Measurements from ENCODE around the gene SOWAHA. TPM values are rescaled to one million over a fixed set of nuclear protein-coding genes. Genes with fewer than 3 reads are reported as not detected.

The SOWAHA gene
- total and polyA plus RNA-seq, 2 of the 4 experiments (the other 2 are of a cell fraction), result 0.03 TPM; not detected in 1

DNA sequence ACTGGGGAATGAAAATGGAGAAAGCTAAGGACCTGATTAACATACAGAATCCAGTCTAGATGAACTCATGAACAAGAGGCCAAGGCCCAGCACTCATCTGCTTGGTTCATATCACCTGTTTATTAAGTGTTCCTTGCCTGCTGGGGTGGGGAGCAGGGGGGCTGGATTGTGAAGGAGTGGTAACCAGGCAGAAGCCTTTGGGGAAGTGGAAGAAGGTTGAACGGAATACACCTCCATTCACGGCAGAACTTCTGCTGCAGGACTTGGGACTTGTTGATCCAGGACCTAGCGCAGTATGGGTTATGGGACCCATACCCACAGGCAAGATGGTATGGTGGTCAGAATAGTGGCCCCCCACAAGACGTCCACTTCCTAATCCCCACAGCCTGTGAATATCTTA is 27.2 kb upstream of the SOWAHA start:
- no CpG with 5 or more reads among the region's 4 CpGs for WGBS, 2 experiments (ENCODE audit: extremely low coverage in 2 of 2, insufficient read length in 1 of 2)
- H2BK15ac ChIP-seq (ENCODE audit: low read depth, low read length), result no peak overlapping the region
- peaks cover 13% of the 10 kb centered on the region for H3K4me1 ChIP-seq (ENCODE audit: control insufficient read depth, insufficient read depth, low read length)
- no peak overlapping the region for H4K8ac ChIP-seq (ENCODE audit: low read depth in 2 of 2, low read length in 2 of 2)
- DNase-seq (no peak), ATAC-seq (ENCODE audit: low read depth) (no peak)
- in situ Hi-C loops (cut with MboI; ENCODE audit: low sequenced_read_pairs) (no loop called here), intact Hi-C loops (cut with micrococcal nuclease) (no loop called here), dilution Hi-C loops (cut with HindIII; ENCODE audit: low sequenced_read_pairs, unreplicated experiment) (no loop called here)
- H3K18ac ChIP-seq (ENCODE audit: low read depth, low read length), result no peak overlapping the region
- no peak overlapping the region for H3K56ac ChIP-seq (ENCODE audit: extremely low read depth, insufficient read depth, low read length)
- H2BK20ac ChIP-seq (ENCODE audit: low read depth, low read length), result no peak overlapping the region
- ChIA-PET POLR2A (ENCODE audit: unreplicated experiment) (no interaction called here), CTCF (no interaction called here)
- H3K4me2 ChIP-seq (ENCODE audit: low read depth, low read length), result no peak overlapping the region
- H3K9ac ChIP-seq (ENCODE audit: low read depth, low read length), result no peak overlapping the region
- no peaks in the 10 kb centered on the region for H3K36me3 ChIP-seq (ENCODE audit: control insufficient read depth, insufficient read depth, low read length)
- H3K4ac ChIP-seq (ENCODE audit: low read depth, low read length), result no peak overlapping the region
- H2BK5ac ChIP-seq (ENCODE audit: low read depth, low read length, poor library complexity, severe bottlenecking), result no peak overlapping the region
- no peak overlapping the region for H3K27ac ChIP-seq (ENCODE audit: insufficient read depth, low read length)
- no peak overlapping the region for H3K23ac ChIP-seq (ENCODE audit: low read depth, low read length)
- no peak overlapping the region for H2BK120ac ChIP-seq (ENCODE audit: low read depth, low read length)
- no peak overlapping the region for H2AK9ac ChIP-seq (replicated peaks; ENCODE audit: low read depth, low read length, poor library complexity)
- no peaks in the 10 kb centered on the region for H3K79me1 ChIP-seq (ENCODE audit: low read depth in 1 of 2, low read length in 2 of 2)
- H3K14ac ChIP-seq (replicated peaks; ENCODE audit: low read depth, low read length), result no peak overlapping the region
- no peaks in the 10 kb centered on the region for H3K27me3 ChIP-seq (ENCODE audit: control insufficient read depth, insufficient read depth, low read length)
- no peak overlapping the region; the same call in 1 of the 2 replicates for H2AK5ac ChIP-seq (ENCODE audit: low read depth, low read length)
- H4K91ac ChIP-seq (ENCODE audit: insufficient read depth, low read depth, low read length), result no peak overlapping the region
- H4K20me1 ChIP-seq (ENCODE audit: insufficient read depth, low read length), result no peaks in the 10 kb centered on the region
- H2AFZ ChIP-seq (replicated peaks; ENCODE audit: low read length, poor library complexity), result no peak overlapping the region
- TF ChIP-seq MAZ (IDR thresholded peaks at IDR 0.05; ENCODE audit: borderline replicate concordance, low read depth, low read length), result no peak
- TF ChIP-seq, protein P1, sequence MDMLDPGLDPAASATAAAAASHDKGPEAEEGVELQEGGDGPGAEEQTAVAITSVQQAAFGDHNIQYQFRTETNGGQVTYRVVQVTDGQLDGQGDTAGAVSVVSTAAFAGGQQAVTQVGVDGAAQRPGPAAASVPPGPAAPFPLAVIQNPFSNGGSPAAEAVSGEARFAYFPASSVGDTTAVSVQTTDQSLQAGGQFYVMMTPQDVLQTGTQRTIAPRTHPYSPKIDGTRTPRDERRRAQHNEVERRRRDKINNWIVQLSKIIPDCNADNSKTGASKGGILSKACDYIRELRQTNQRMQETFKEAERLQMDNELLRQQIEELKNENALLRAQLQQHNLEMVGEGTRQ (IDR thresholded peaks at IDR 0.05; ENCODE audit: low read depth, low read length), result no peak
- no peak for TF ChIP-seq SMC3 (IDR thresholded peaks at IDR 0.05; ENCODE audit: low read depth, low read length)
- no peak for TF ChIP-seq FOS (IDR thresholded peaks at IDR 0.05; ENCODE audit: low read depth, low read length)
- no peak for TF ChIP-seq RFX5 (IDR thresholded peaks at IDR 0.05; ENCODE audit: low read depth, low read length)
- TF ChIP-seq, protein P2, sequence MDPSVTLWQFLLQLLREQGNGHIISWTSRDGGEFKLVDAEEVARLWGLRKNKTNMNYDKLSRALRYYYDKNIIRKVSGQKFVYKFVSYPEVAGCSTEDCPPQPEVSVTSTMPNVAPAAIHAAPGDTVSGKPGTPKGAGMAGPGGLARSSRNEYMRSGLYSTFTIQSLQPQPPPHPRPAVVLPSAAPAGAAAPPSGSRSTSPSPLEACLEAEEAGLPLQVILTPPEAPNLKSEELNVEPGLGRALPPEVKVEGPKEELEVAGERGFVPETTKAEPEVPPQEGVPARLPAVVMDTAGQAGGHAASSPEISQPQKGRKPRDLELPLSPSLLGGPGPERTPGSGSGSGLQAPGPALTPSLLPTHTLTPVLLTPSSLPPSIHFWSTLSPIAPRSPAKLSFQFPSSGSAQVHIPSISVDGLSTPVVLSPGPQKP (IDR thresholded peaks at IDR 0.05; ENCODE audit: borderline replicate concordance, low read depth, low read length), result no peak
- no peak for TF ChIP-seq RCOR1 (IDR thresholded peaks at IDR 0.05; ENCODE audit: insufficient replicate concordance, low read length)
- no peak for TF ChIP-seq CHD1 (IDR thresholded peaks at IDR 0.05; ENCODE audit: low read depth, low read length)
- TF ChIP-seq, protein P3, sequence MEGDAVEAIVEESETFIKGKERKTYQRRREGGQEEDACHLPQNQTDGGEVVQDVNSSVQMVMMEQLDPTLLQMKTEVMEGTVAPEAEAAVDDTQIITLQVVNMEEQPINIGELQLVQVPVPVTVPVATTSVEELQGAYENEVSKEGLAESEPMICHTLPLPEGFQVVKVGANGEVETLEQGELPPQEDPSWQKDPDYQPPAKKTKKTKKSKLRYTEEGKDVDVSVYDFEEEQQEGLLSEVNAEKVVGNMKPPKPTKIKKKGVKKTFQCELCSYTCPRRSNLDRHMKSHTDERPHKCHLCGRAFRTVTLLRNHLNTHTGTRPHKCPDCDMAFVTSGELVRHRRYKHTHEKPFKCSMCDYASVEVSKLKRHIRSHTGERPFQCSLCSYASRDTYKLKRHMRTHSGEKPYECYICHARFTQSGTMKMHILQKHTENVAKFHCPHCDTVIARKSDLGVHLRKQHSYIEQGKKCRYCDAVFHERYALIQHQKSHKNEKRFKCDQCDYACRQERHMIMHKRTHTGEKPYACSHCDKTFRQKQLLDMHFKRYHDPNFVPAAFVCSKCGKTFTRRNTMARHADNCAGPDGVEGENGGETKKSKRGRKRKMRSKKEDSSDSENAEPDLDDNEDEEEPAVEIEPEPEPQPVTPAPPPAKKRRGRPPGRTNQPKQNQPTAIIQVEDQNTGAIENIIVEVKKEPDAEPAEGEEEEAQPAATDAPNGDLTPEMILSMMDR (conservative IDR thresholded peaks at IDR 0.05; ENCODE audit: low read depth, low read length), result no peak
- TF ChIP-seq MXI1 (IDR thresholded peaks at IDR 0.05; ENCODE audit: borderline replicate concordance, low read depth, low read length), result no peak
- no peak for TF ChIP-seq BHLHE40 (IDR thresholded peaks at IDR 0.05; ENCODE audit: low read depth, low read length)
- TF ChIP-seq POLR2A (IDR thresholded peaks at IDR 0.05; ENCODE audit: low read depth, low read length), result no peak
- no peak overlapping the region for H4K5ac ChIP-seq (ENCODE audit: low read depth, low read length)
- H3K9me1 ChIP-seq (ENCODE audit: insufficient read depth, low read length), result no peaks in the 10 kb centered on the region; the same call in 1 of the 2 replicates
- no TSS peak for BruUV-seq (replicated peaks)
- H3K4me3 ChIP-seq (ENCODE audit: insufficient read depth, low read depth, low read length), result no peak overlapping the region
- H3K9me3 ChIP-seq (ENCODE audit: control insufficient read depth, insufficient read depth, low read length), result no peaks in the 10 kb centered on the region
